ENCODE data around the gene LAS1L.
"Not testable (repeated sequence)": the region's sequence is repeated elsewhere in the genome, so short reads cannot be mapped to it uniquely, and the experiment has no call there.

Gene LAS1L

DNA sequence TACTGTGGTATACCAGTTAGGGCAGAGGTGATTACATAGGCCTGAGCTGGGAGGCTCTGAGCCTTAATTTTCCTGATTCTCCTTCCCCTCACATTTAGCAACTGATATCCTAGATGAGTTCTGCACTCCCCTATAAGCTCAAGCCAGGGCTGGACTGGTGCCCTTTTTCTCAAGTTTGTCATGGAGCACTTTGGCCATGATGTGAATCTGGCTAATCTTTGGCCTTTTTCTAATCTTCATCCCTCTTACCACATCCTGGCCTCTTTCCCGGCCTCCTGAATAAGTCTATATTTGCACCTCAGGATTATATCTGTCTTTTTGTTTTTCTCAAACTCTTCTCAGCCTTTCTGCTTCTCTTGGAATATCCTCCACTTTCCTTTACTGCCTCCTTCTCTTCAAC, 10.9 kb upstream of the LAS1L start:
- H3K27me3 ChIP-seq (ENCODE audit: control insufficient read depth, insufficient read depth, low read length), result no peaks in the 10 kb centered on the region

DNA sequence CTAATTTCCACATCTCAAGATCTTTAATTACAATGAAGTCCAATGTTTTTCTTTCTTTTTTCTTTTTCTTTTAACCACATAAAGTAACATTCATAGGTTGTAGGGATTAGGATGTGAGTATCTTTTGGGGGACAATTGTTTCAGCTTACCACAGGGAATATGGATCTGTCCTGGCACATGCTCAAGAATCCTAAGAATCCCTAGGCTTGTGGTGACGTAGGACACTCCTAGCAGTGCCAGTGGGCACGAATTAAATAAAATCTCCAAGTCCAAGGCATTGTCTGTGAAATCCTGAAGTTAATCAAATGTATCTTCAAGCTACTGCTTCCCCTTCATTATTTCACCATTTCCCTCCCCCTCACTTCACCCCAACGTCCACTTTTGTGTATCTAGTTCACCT, 2.6 kb upstream of the LAS1L start:
- no peak overlapping the region for H3K4me3 ChIP-seq (ENCODE audit: low read length)
- H3K4me1 ChIP-seq (ENCODE audit: control insufficient read depth, low read depth, low read length), result no peaks in the 10 kb centered on the region
- H3K27ac ChIP-seq (ENCODE audit: low read length), result no peak overlapping the region
- no peak overlapping the region for H3K9ac ChIP-seq (ENCODE audit: low read length)
- H3K9me3 ChIP-seq (ENCODE audit: control insufficient read depth, low read depth, low read length), result peaks cover 15% of the 10 kb centered on the region
- peaks cover 3% of the 10 kb centered on the region for H3K36me3 ChIP-seq (ENCODE audit: control insufficient read depth, low read depth, low read length)
- no peaks in the 10 kb centered on the region for H3K27me3 ChIP-seq (ENCODE audit: control insufficient read depth, insufficient read depth, low read length)

More for the DNA sequence above, 10.9 kb upstream of the LAS1L start:
- Histone ChIP-seq H3K4me1 (ENCODE audit: control insufficient read depth, low read depth, low read length) (no peaks in the 10 kb centered on the region), H3K4me3 (ENCODE audit: low read length) (no peak overlapping the region), H3K9me3 (ENCODE audit: control insufficient read depth, low read depth, low read length) (peaks cover 12% of the 10 kb centered on the region), H3K36me3 (ENCODE audit: control insufficient read depth, low read depth, low read length) (no peaks in the 10 kb centered on the region), H3K9ac (ENCODE audit: low read length) (no peak overlapping the region), H3K27ac (ENCODE audit: low read length) (no peak overlapping the region)

DNA sequence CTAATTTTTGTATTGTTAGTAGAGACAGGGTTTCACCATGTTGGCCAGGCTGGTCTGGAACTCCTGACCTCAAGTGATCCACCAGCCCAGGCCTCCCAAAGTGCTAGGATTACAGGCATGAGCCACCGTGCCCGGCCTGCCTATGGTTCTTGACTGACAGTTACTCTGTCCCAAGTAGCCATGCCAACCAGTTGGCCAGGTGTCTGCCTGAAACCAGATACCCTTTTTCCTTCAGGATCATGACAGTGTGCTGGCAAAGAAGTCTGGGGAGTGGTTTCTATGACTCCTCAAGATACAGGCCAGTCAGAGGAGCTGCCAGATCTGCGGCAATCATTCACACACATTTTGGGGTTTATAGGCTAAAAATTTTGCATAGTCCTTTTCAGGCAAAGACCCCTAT, 1.7 kb upstream of the LAS1L start:
- H3K9me3 ChIP-seq (ENCODE audit: control insufficient read depth, low read depth, low read length), result peaks cover 15% of the 10 kb centered on the region
- no peak overlapping the region for H3K4me3 ChIP-seq (ENCODE audit: low read length)
- no peak overlapping the region for H3K27ac ChIP-seq (ENCODE audit: low read length)
- no peak overlapping the region for H3K9ac ChIP-seq (ENCODE audit: low read length)
- H3K4me1 ChIP-seq (ENCODE audit: control insufficient read depth, low read depth, low read length), result no peaks in the 10 kb centered on the region
- peaks cover 7% of the 10 kb centered on the region for H3K36me3 ChIP-seq (ENCODE audit: control insufficient read depth, low read depth, low read length)
- no peaks in the 10 kb centered on the region for H3K27me3 ChIP-seq (ENCODE audit: control insufficient read depth, insufficient read depth, low read length)

DNA sequence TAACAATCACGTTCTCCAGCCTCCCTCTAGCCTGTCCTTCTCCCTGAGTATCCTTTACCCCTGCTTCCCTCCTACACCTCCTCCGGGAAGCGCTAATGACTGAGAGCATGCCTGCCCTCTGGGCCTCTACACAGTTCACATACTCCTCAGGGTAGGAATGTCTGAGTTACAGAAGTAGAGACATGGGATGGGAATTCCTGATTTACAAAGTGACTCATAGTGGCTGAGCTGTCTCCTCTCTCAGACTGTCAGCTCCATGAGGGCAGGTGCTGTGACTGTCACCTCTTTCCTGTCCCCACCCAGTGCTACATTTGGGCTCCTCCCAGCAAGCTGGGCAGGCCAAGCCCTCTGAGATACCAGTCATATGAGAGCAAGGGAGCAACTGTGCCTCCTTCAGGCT, 2.6 kb downstream of the LAS1L start:
- H3K27ac ChIP-seq (ENCODE audit: low read length), result no peak overlapping the region
- H3K27me3 ChIP-seq (ENCODE audit: control insufficient read depth, insufficient read depth, low read length), result no peaks in the 10 kb centered on the region
- H3K36me3 ChIP-seq (ENCODE audit: control insufficient read depth, low read depth, low read length), result peaks cover 27% of the 10 kb centered on the region

DNA sequence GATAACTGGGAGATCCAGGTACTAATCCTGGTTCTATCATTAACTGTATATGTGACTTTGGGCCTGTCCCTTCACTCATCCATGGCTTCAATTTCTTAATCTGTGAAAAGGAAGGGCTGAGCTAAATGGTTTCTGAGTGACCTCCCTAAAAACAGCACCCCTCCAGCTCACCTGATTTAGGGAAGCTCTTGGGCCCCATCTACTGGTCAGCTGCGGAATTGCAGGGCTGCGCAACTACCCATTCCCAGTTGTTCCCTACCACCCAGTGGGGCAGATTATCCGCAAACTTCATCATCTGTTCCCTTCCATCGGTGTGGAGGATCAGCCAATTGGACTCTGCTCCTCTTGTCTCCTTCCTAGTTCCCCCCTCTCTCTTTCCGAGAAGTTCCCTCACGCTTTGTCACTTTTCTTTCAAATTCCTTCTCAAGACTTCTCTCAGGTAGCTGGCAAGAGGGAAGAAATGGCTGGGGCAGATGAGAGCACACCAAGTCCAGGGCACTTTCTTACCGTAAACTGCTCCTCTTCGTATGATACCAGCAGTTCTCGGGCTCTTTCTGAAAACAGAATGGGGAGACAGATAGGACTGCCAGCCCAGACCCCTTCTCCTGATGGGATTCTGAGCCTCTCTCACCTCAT, 5.8 kb downstream of the LAS1L start:
- Histone ChIP-seq H3K9ac (ENCODE audit: low read length) (no peak overlapping the region), H3K27me3 (ENCODE audit: control insufficient read depth, insufficient read depth, low read length) (no peaks in the 10 kb centered on the region), H3K4me1 (ENCODE audit: control insufficient read depth, low read depth, low read length) (no peaks in the 10 kb centered on the region), H3K9me3 (ENCODE audit: control insufficient read depth, low read depth, low read length) (peaks cover 6% of the 10 kb centered on the region), H3K4me3 (ENCODE audit: low read length) (no peak overlapping the region), H3K36me3 (ENCODE audit: control insufficient read depth, low read depth, low read length) (peaks cover 51% of the 10 kb centered on the region), H3K27ac (ENCODE audit: low read length) (no peak overlapping the region)

More for the DNA sequence above, 2.6 kb downstream of the LAS1L start:
- Histone ChIP-seq H3K4me1 (ENCODE audit: control insufficient read depth, low read depth, low read length) (no peaks in the 10 kb centered on the region), H3K4me3 (ENCODE audit: low read length) (no peak overlapping the region), H3K9me3 (ENCODE audit: control insufficient read depth, low read depth, low read length) (peaks cover 6% of the 10 kb centered on the region), H3K9ac (ENCODE audit: low read length) (no peak overlapping the region)

DNA sequence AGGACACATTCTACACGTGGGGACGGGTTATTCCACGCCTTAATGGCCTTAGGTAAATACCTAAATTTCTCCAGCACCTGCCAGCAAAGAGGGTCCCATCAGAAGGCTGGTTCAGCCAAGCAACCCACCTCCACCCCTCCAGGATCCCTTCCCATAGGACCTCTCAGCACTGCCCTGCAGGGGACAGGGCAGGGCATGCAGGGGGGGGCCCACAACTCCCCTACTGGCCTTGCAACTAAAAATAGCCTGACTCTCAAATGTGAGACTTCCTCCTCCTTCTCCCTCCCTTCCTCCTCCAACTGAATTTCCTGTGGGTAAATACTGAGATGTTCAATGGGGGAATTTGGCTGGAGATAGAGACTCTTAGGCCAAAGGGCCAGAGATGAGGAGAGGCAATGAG, 6.3 kb downstream of the LAS1L start:
- Histone ChIP-seq H3K4me1 (ENCODE audit: control insufficient read depth, low read depth, low read length) (no peaks in the 10 kb centered on the region), H3K27ac (ENCODE audit: low read length) (no peak overlapping the region), H3K36me3 (ENCODE audit: control insufficient read depth, low read depth, low read length) (peaks cover 56% of the 10 kb centered on the region), H3K9ac (ENCODE audit: low read length) (no peak overlapping the region), H3K4me3 (ENCODE audit: low read length) (no peak overlapping the region), H3K27me3 (ENCODE audit: control insufficient read depth, insufficient read depth, low read length) (no peaks in the 10 kb centered on the region), H3K9me3 (ENCODE audit: control insufficient read depth, low read depth, low read length) (peaks cover under 1% of the 10 kb centered on the region)

DNA sequence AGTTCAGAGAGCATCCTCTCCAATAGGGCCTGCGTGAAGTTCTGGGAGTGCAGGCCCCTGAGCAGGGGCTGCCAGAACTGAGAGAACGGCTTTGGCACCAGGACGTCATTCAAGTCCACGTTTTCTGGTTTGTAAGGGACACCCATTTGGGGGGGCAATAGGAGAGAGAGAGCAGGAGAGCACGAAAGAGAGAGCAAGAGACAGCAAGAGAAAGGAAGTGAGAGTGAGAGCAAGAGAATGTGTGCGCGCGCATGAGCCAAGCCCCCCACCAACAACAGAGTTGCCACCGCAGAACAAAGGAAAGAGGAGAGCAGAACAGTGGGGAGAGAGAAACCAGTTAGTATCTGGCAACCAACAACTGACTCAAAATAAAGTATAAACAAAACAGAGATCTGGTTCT, 10.4 kb downstream of the LAS1L start:
- H3K36me3 ChIP-seq (ENCODE audit: control insufficient read depth, low read depth, low read length), result peaks cover 70% of the 10 kb centered on the region
- H3K9ac ChIP-seq (ENCODE audit: low read length), result no peak overlapping the region
- H3K4me1 ChIP-seq (ENCODE audit: control insufficient read depth, low read depth, low read length), result no peaks in the 10 kb centered on the region
- H3K9me3 ChIP-seq (ENCODE audit: control insufficient read depth, low read depth, low read length), result peaks cover 9% of the 10 kb centered on the region
- H3K27me3 ChIP-seq (ENCODE audit: control insufficient read depth, insufficient read depth, low read length), result no peaks in the 10 kb centered on the region
- H3K4me3 ChIP-seq (ENCODE audit: low read length), result no peak overlapping the region
- H3K27ac ChIP-seq (ENCODE audit: low read length), result no peak overlapping the region

DNA sequence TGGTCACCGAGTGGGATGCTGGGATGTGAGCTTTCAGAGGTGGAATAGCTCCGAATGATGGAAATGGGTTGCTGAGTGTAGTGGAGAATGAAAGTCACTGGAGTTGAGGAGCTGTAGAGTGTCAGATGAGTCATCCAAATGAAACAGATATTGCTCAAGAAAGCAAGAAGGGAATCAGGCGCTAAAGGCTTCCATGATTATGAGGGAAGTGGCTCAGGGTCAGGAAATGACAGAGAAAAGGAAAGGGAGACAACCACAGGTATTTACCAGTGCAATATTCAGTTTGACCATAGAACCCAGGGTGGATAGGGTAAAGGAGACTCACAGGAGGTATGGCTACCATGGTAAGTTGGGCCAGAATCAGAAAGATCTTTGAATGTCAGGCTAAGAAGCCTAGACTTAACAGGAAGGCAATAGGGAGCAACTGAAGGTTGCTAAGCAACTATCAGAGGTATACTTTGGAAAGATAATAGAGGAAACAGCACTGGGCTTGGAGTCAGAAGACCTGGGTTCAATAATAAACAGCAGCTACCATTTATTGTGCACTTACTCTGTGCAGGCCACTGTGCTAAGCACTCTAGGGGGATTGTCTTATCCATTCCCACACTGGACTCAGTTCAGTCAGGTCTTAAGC, 11.7 kb downstream of the LAS1L start:
- H3K27ac ChIP-seq (ENCODE audit: low read length), result no peak overlapping the region
- H3K4me1 ChIP-seq (ENCODE audit: control insufficient read depth, low read depth, low read length), result no peaks in the 10 kb centered on the region
- no peak overlapping the region for H3K9ac ChIP-seq (ENCODE audit: low read length)
- H3K27me3 ChIP-seq (ENCODE audit: control insufficient read depth, insufficient read depth, low read length), result no peaks in the 10 kb centered on the region
- H3K4me3 ChIP-seq (ENCODE audit: low read length), result no peak overlapping the region
- peaks cover 9% of the 10 kb centered on the region for H3K9me3 ChIP-seq (ENCODE audit: control insufficient read depth, low read depth, low read length)
- peaks cover 71% of the 10 kb centered on the region for H3K36me3 ChIP-seq (ENCODE audit: control insufficient read depth, low read depth, low read length)

DNA sequence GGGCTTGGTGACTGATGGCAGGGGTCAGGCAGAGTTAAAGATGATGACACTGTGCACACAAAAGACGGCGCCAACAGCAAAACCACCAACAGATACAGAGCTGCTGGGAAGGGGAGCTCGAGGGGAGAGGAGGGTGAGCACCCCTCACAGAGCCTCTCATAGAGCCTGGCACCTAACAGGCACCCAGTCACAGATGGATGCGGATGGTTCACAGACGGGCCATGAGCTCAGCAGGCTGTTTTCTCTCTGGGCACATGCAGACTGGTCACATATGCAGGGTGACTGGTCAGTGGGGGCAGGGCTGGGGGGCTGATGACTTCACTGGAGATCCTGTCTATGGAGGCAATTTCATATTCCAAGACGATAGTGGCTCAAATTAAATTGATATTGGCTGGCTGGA, 15.1 kb downstream of the LAS1L start:
- not testable (repeated sequence) for H3K4me3 ChIP-seq (ENCODE audit: low read length); H3K9ac ChIP-seq (ENCODE audit: low read length); H3K4me1 ChIP-seq (ENCODE audit: control insufficient read depth, low read depth, low read length); H3K27ac ChIP-seq (ENCODE audit: low read length); H3K27me3 ChIP-seq (ENCODE audit: control insufficient read depth, insufficient read depth, low read length); H3K9me3 ChIP-seq (ENCODE audit: control insufficient read depth, low read depth, low read length)
- peaks cover 62% of the 10 kb centered on the region for H3K36me3 ChIP-seq (ENCODE audit: control insufficient read depth, low read depth, low read length)

DNA sequence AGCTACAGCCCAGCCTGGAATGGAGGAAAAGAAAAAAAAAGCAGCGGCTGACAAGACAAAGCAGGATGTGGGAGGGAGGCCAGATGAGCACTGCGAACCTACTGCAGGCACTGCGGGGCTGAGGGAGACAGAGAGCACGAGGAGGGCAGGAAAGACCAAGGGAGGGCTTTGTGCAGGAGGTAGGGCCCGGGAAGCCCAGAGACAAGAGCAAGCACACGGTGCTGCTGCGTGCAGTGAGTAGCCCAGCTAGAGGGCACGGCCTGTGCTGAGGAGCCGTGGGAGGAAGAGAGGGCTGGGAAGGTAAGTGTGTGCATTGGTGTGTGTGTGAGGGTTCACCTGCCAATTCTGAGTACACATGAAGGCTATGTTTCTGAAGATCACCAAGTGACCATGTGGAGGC, 15.6 kb downstream of the LAS1L start:
- not testable (repeated sequence) for H3K9me3 ChIP-seq (ENCODE audit: control insufficient read depth, low read depth, low read length); H3K27me3 ChIP-seq (ENCODE audit: control insufficient read depth, insufficient read depth, low read length); H3K4me3 ChIP-seq (ENCODE audit: low read length); H3K9ac ChIP-seq (ENCODE audit: low read length); H3K27ac ChIP-seq (ENCODE audit: low read length); H3K4me1 ChIP-seq (ENCODE audit: control insufficient read depth, low read depth, low read length)
- peaks cover 61% of the 10 kb centered on the region for H3K36me3 ChIP-seq (ENCODE audit: control insufficient read depth, low read depth, low read length)

DNA sequence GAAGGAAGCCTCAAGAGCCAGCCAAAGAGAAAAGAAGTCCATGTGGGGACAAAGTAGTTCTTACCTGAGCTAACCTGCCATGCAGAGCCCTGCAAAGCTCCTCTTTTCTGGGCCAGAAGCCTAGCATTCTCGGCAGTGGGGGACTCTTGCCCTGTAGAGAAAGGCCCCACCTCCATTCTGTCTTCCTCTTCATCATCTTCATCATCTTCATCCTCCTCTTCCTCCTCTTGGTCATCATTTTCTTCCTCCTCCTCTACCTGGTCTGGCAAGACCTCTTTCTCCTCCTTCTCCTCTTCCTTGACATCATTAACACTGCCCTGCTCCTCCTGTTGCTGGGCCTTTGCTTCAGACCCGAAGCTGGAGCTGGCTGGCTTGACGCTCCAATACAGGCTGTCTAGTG, 16.7 kb downstream of the LAS1L start:
- Histone ChIP-seq H3K4me1 (ENCODE audit: control insufficient read depth, low read depth, low read length) (no peaks in the 10 kb centered on the region), H3K27ac (ENCODE audit: low read length) (no peak overlapping the region), H3K9me3 (ENCODE audit: control insufficient read depth, low read depth, low read length) (peaks cover 9% of the 10 kb centered on the region), H3K27me3 (ENCODE audit: control insufficient read depth, insufficient read depth, low read length) (no peaks in the 10 kb centered on the region), H3K36me3 (ENCODE audit: control insufficient read depth, low read depth, low read length) (peaks cover 58% of the 10 kb centered on the region), H3K4me3 (ENCODE audit: low read length) (no peak overlapping the region), H3K9ac (ENCODE audit: low read length) (no peak overlapping the region)

DNA sequence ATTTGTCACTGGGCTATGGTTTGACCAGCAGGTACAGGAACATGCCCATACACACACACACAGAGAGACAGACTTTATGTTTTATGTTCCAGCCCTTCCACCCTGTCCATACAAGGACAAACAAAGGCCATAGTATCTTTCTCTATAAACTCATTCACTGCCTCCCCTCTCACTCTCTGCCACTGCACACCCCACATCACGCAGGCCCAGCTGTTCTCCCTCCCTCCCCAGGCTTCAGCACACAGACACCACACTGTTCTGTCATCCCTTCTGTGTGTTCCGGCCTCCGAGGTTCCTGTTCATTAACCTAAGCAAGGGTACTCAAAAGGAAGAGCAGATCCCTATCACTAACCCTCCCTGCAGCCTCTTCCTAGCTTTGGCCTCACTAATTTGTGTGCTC, 17.8 kb downstream of the LAS1L start:
- H3K27ac ChIP-seq (ENCODE audit: low read length), result no peak overlapping the region
- no peak overlapping the region for H3K4me3 ChIP-seq (ENCODE audit: low read length)
- no peak overlapping the region for H3K9ac ChIP-seq (ENCODE audit: low read length)
- H3K27me3 ChIP-seq (ENCODE audit: control insufficient read depth, insufficient read depth, low read length), result no peaks in the 10 kb centered on the region
- peaks cover 49% of the 10 kb centered on the region for H3K36me3 ChIP-seq (ENCODE audit: control insufficient read depth, low read depth, low read length)
- peaks cover 9% of the 10 kb centered on the region for H3K9me3 ChIP-seq (ENCODE audit: control insufficient read depth, low read depth, low read length)
- no peaks in the 10 kb centered on the region for H3K4me1 ChIP-seq (ENCODE audit: control insufficient read depth, low read depth, low read length)
